OCI-LY3 (cell line): Measurements from ENCODE around the gene ERC1.

Experiments
- CTCF ChIP-seq: fragments of 200-600, 300-600 bp; sonication (generic); IDR thresholded peaks from 2 replicates; pipeline ENCODE4 v1.5.1; 2014; ENCODE audit warnings: antibody characterized with exemption, low read length, low read depth
- EZH2phosphoT487 ChIP-seq: fragments of 200-600 bp; shearing (Covaris generic); IDR thresholded peaks from 2 replicates; pipeline ENCODE4 v1.6.1; 2018; ENCODE audit warnings: antibody characterized with exemption, mixed run types, low read depth

GRCh38 chr12:1459339-1459738 is 468.3 kb downstream of the ERC1 start:
- TF ChIP-seq CTCF, result no peak
- TF ChIP-seq EZH2phosphoT487, result no peak
